Ovary (tissue), 9 donors: ENCODE results near the gene NRXN3. TPM values are rescaled to one million over a fixed set of nuclear protein-coding genes. Genes with fewer than 3 reads are reported as not detected.

Source experiments
- DNase-seq, 5 donors: peaks; one replicate each; pipeline ENCODE4 v3.0.0-alpha.2; 2019 to 2020
- H3K27ac ChIP-seq, 2 donors: fragments of 200-600 bp; one replicate each; pipeline versions ENCODE4 v1.5.1 to v1.8.0; 2019 to 2022
- H3K27me3 ChIP-seq: fragments of 200-600 bp; one replicate; pipeline ENCODE4 v1.8.0; 2022
- H3K36me3 ChIP-seq: fragments of 200-600 bp; sonication (generic); one replicate; pipeline ENCODE4 v1.5.1; 2019
- H3K4me1 ChIP-seq: one replicate; pipeline ENCODE4 v1.8.1; 2013; ENCODE audit warnings: mild to moderate bottlenecking, moderate library complexity; ENCODE audit not compliant: insufficient read depth
- H3K4me3 ChIP-seq: fragments of 200-600 bp; sonication (generic); one replicate; pipeline ENCODE4 v1.5.1; 2017
- H3K9me3 ChIP-seq, 2 donors: fragments of 200-600 bp in 1 of 2; sonication (generic) in 1 of 2; one replicate each; pipeline versions ENCODE4 v1.5.1 to v1.8.1; 2013 to 2019; ENCODE audit warnings: mild to moderate bottlenecking in 1 of 2, moderate library complexity in 1 of 2
- EP300 ChIP-seq: sonication (generic); formaldehyde crosslinking; IDR thresholded peaks from one replicate; pipeline ENCODE4 v1.6.1; 2017; ENCODE audit warnings: antibody characterized with exemption
- POLR2A ChIP-seq: fragments of 450-650 bp; IDR thresholded peaks from one replicate; pipeline ENCODE4 v1.6.1; 2017; ENCODE audit warnings: antibody characterized with exemption, mild to moderate bottlenecking, moderate library complexity
- WGBS, 3 donors: extraction: QIAGEN DNeasy Blood & Tissue Kit in 1 of 3; methylation state at CpG; one replicate each; pipeline versions ENCODE4 v1.1.5 to v1.1.7; 2013 to 2017; 5-methylcytosine and 5-hydroxymethylcytosine counted together
- intact Hi-C, 4 donors: fragments of 100-400 bp; cut with DNase I; formaldehyde crosslinking; loops; one replicate each; pipeline versions ENCODE4 v1.11.0 to v1.15.1; 2022 to 2023
- polyA plus RNA-seq, 2 donors: library from polyadenylated mRNA; stranded (reverse); fragments of 200-250 nt in 1 of 2; fragments of 350-450 nt in 1 of 2; fragmentation: Illumina TruSeq in 1 of 2; extraction: RNeasy Lipid Tissue Mini Kit (QIAGEN cat#74804) in 1 of 2; gene quantifications; one replicate each; pipeline ENCODE4 v1.2.3, GENCODE V29; 2013 to 2014
- total RNA-seq, 7 donors: library from RNA; depleted of rRNA in 2 of 7; stranded (reverse); fragments of >200 nt in 2 of 7; fragmentation: NEBNext Ultra II Directional in 3 of 7; extraction: Animal tissue kit (Norgen Biotek cat#: 25700) in 3 of 7; gene quantifications; one replicate each; pipeline versions ENCODE4 v1.1.0 to v1.2.4, GENCODE V29; 2016 to 2023
- TF ChIP-seq, protein P1 (sequence below), 3 donors: fragments of 450-650 bp in 2 of 3; fragments of 200-600 bp in 1 of 3; IDR thresholded peaks; one replicate each; pipeline versions ENCODE4 v1.5.1 to v1.8.0; 2016 to 2022; ENCODE audit warnings: antibody characterized with exemption in 3 of 3, mild to moderate bottlenecking in 1 of 3
- donor health status: DM: no; HTN: no; CAD: no; lungs with moderate emphysema.
- donor health status: DM: no; HTN: no; CAD: no.
- donor health status: Bipolar disorder and iron deficiency.
- donor health status: DM: yes; HTN: yes; CAD: no.
- donor health status: DM: no; HTN: no; CAD: no.
- donor health status: DM: yes; HTN: yes; CAD: no.

NRXN3 gene
- total and polyA plus RNA-seq, 9 donors = 0.28 to 6.2 (median 0.82) TPM

DNA sequence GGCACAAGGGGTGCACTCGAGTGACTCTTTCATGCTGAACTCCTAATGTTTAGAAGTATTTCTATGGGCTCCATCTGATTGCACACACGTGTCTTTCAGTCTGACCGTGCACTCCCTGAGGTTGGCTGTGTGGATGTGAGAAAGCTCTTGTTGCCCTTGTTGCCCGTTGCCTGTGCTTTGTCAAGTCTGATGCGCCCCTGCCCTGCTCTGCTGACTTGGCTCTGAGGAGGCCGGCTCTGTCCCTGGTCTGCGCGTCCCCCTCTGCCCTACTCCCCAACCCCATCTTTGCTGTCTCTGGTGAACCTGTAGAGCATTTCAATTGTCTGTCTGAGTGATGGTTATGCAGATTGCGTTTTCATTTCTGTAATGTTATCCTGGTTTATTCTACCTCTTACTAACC is 802.3 kb downstream of the NRXN3 start:
- TF ChIP-seq EP300 (no peak), POLR2A (no peak)
- TF ChIP-seq, protein P1, sequence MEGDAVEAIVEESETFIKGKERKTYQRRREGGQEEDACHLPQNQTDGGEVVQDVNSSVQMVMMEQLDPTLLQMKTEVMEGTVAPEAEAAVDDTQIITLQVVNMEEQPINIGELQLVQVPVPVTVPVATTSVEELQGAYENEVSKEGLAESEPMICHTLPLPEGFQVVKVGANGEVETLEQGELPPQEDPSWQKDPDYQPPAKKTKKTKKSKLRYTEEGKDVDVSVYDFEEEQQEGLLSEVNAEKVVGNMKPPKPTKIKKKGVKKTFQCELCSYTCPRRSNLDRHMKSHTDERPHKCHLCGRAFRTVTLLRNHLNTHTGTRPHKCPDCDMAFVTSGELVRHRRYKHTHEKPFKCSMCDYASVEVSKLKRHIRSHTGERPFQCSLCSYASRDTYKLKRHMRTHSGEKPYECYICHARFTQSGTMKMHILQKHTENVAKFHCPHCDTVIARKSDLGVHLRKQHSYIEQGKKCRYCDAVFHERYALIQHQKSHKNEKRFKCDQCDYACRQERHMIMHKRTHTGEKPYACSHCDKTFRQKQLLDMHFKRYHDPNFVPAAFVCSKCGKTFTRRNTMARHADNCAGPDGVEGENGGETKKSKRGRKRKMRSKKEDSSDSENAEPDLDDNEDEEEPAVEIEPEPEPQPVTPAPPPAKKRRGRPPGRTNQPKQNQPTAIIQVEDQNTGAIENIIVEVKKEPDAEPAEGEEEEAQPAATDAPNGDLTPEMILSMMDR (IDR thresholded peaks at IDR 0.05) = no peak
- Histone ChIP-seq H3K36me3 (no peaks in the 10 kb centered on the region), H3K27me3 (no peaks in the 10 kb centered on the region), H3K4me1 (no peaks in the 10 kb centered on the region), H3K4me3 (no peak overlapping the region), H3K9me3 (no peaks in the 10 kb centered on the region), H3K27ac (no peak overlapping the region)
- intact Hi-C loops = no loop called here
- peak in 1 of 5 donors; percentile 7 for DNase-seq
- 87 to 88% (median 87%) methylated on average over 9 of the region's 9 CpGs for WGBS, 3 donors

DNA sequence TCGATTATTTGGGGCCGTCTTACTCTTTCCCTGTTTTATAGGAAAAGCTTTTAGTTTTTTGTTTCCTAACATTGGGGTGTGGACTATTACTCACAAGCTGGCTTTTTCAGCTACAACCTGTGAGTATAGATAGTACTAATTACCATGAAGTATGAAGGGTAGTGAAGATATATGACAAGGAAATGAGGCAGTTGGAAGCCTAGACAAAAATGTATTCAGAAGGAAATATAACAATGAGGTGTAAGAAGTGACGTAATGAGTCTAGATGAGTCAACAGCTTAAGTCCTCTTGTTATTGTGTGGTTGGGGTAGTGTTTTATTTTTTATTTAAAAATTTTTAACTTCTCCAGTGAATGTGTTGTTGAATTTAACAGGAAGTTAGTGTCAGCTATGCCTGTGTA is 804.5 kb downstream of the NRXN3 start:
- TF ChIP-seq, protein P1 (IDR thresholded peaks at IDR 0.05) = no peak
- TF ChIP-seq EP300 = no peak
- 86 to 88% (median 86%) methylated on average over 3 of the region's 3 CpGs for WGBS, 3 donors
- intact Hi-C loops = no loop called here
- DNase-seq = no peak
- Histone ChIP-seq H3K36me3 (no peaks in the 10 kb centered on the region), H3K4me3 (no peak overlapping the region), H3K27ac (no peak overlapping the region), H3K4me1 (no peaks in the 10 kb centered on the region), H3K9me3 (no peaks in the 10 kb centered on the region), H3K27me3 (no peaks in the 10 kb centered on the region)

DNA sequence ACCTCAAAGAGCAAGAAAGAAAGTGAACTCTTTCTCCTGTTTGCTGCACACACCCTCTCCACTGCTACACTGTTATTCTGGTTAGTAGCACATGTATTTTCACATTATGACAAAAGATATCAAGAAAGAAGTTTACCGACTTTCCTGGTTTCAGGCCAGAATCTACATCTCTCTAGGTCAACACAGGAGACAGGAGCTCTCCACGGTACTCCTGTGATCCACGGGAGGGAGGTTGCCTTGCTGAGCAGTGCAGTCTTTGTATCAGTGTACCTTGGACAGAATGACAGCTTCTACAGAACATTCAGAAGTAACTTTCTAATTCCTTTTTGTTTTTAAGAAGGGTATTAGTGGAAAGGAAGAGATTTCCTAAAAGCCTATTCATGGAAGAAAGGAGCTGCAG is 805.6 kb downstream of the NRXN3 start:
- TF ChIP-seq POLR2A (no peak), EP300 (no peak)
- TF ChIP-seq, protein P1 (IDR thresholded peaks at IDR 0.05) = no peak
- H3K27me3 ChIP-seq = no peaks in the 10 kb centered on the region
- no peaks in the 10 kb centered on the region for H3K36me3 ChIP-seq
- no peak overlapping the region for H3K4me3 ChIP-seq
- no peak overlapping the region for H3K27ac ChIP-seq
- WGBS, 3 donors = 6 to 18% (median 17%) methylated on average over 3 of the region's 3 CpGs
- intact Hi-C loops = no loop called here
- no peaks in the 10 kb centered on the region for H3K4me1 ChIP-seq
- no peak for DNase-seq
- no peaks in the 10 kb centered on the region for H3K9me3 ChIP-seq

DNA sequence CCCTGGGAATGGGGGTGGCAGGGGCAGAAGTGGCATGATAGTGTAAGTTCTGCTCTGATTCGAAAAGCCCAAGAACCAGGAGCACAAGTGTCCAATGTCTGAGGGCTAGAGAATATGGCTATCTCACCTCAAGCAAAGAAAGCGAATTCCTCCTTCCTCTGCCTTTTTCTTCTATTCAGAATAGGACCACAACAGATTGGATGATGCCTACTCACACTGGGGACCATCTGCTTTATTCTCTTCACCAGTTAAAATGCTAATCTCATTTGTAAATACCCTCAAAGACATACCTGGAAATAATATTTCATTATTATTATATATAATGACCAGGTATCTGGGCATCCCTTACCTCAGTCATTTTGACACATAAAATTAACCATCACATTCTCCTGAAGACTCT is 808.7 kb downstream of the NRXN3 start:
- no peak for DNase-seq
- no peak overlapping the region for H3K27ac ChIP-seq
- no peaks in the 10 kb centered on the region for H3K36me3 ChIP-seq
- H3K27me3 ChIP-seq = no peaks in the 10 kb centered on the region
- no peaks in the 10 kb centered on the region for H3K9me3 ChIP-seq
- no peaks in the 10 kb centered on the region for H3K4me1 ChIP-seq
- no peak for TF ChIP-seq EP300
- no peak overlapping the region for H3K4me3 ChIP-seq
- 75 to 91% (median 84%) methylated on average over 2 of the region's 2 CpGs for WGBS, 3 donors
- intact Hi-C loops = no loop called here

DNA sequence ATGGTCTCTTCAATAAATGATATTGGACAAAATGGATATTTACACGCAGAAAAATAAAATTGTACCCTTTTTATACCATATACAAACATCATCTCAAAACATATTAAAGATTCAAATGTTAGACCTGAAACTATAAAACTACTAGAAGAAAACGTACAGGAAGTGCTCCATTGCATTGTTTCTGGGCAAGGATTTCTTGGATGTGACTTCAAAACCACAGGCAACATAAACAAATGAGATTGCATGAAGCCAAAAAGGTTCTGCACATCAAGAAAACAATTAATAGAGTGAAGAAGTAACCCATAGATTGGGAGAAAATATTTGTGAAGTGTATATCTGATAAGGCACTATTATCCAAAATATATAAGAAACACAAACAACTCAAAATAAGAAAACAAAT is 812.4 kb downstream of the NRXN3 start:
- 48 to 55% (median 55%) methylated on average over 2 of the region's 2 CpGs for WGBS, 3 donors
- no peaks in the 10 kb centered on the region for H3K36me3 ChIP-seq
- H3K27ac ChIP-seq = no peak overlapping the region
- DNase-seq = no peak
- H3K9me3 ChIP-seq = no peaks in the 10 kb centered on the region
- no peaks in the 10 kb centered on the region for H3K27me3 ChIP-seq
- intact Hi-C loops = no loop called here
- no peak overlapping the region for H3K4me3 ChIP-seq
- no peaks in the 10 kb centered on the region for H3K4me1 ChIP-seq
- TF ChIP-seq, protein P1 (IDR thresholded peaks at IDR 0.05) = no peak
- TF ChIP-seq POLR2A = no peak
